GM21447 (cell line): ENCODE results near the gene ZIC2.

Experiments used
- ATAC-seq: cut with Tn5 transposase; IDR thresholded peaks from one replicate; pipeline ENCODE4 v1.9.1; 2021; ENCODE audit not compliant: unreplicated experiment

ZIC2 gene

GRCh38 chr13:99974296-99974938 is 7.2 kb upstream of the ZIC2 start:
- no peak for ATAC-seq

- ATAC-seq, result no peak
These were observed 6.5 kb upstream of the ZIC2 start for GRCh38 chr13:99974939-99975561.

- no peak for ATAC-seq
These were observed 6.0 kb upstream of the ZIC2 start for GRCh38 chr13:99975626-99976025.

GRCh38 chr13:99976575-99976974 is 5.0 kb upstream of the ZIC2 start:
- no peak for ATAC-seq

- ATAC-seq, result no peak
These were observed 4.2 kb upstream of the ZIC2 start for GRCh38 chr13:99977334-99977911.

- no peak for ATAC-seq
These were observed 3.4 kb upstream of the ZIC2 start for GRCh38 chr13:99977912-99978798.

- ATAC-seq, result no peak
These were observed 2.7 kb upstream of the ZIC2 start for GRCh38 chr13:99978799-99979452.

GRCh38 chr13:99979453-99980200 is 2.0 kb upstream of the ZIC2 start:
- no peak for ATAC-seq

- no peak for ATAC-seq
These were observed 1.3 kb upstream of the ZIC2 start for GRCh38 chr13:99980201-99980823.

GRCh38 chr13:99980824-99981734 is 505 bp upstream of the ZIC2 start:
- no peak for ATAC-seq

GRCh38 chr13:99982036-99982730 is 599 bp downstream of the ZIC2 start:
- ATAC-seq, result no peak

- ATAC-seq, result no peak
These were observed 1.3 kb downstream of the ZIC2 start for GRCh38 chr13:99982731-99983498.

- ATAC-seq, result no peak
These were observed 2.2 kb downstream of the ZIC2 start for GRCh38 chr13:99983499-99984401.

- ATAC-seq, result no peak
These were observed 3.1 kb downstream of the ZIC2 start for GRCh38 chr13:99984461-99985240.

- ATAC-seq, result no peak
These were observed 3.8 kb downstream of the ZIC2 start for GRCh38 chr13:99985241-99985874.
